ENCODE results near the gene BORCS6. TPM values are rescaled to one million over a fixed set of nuclear protein-coding genes. Genes with fewer than 3 reads are reported as not detected.

The BORCS6 gene
- total and polyA plus RNA-seq, 2 of the 4 experiments (the other 2 are of a cell fraction): 2.7 to 3.3 TPM

- peak overlapping the region; percentile 97 for H2AFZ ChIP-seq (replicated peaks; ENCODE audit: low read length, poor library complexity)
- H3K4me2 ChIP-seq (ENCODE audit: low read depth, low read length): peak overlapping the region; percentile 75
- H4K8ac ChIP-seq (ENCODE audit: low read depth in 2 of 2, low read length in 2 of 2): no peak overlapping the region; a peak in 1 of 4 replicates
- ChIA-PET CTCF (interaction anchor here (0.6 kb wide), 1 partner anchor 61 kb away, joined by 3 read pairs; no protein-coding TSS in a partner anchor), POLR2A (ENCODE audit: unreplicated experiment) (interaction anchor here (0.5 to 1.4 kb wide), 2 partner anchors 15 to 816 kb away, joined by 3 to 6 read pairs; no protein-coding TSS in a partner anchor)
- no TSS peak for BruUV-seq (replicated peaks)
- dilution Hi-C loops (cut with HindIII; ENCODE audit: low sequenced_read_pairs, unreplicated experiment): no loop called here
- H3K18ac ChIP-seq (ENCODE audit: low read depth, low read length): no peak overlapping the region
- no peak for DNase-seq
- in situ Hi-C loops (cut with MboI; ENCODE audit: low sequenced_read_pairs): no loop called here
- intact Hi-C loops (cut with micrococcal nuclease): loop anchor here (5.0 kb wide), 1 partner anchor 114 kb away; no protein-coding TSS in a partner anchor
- no peaks in the 10 kb centered on the region for H3K27me3 ChIP-seq (ENCODE audit: control insufficient read depth, insufficient read depth, low read length)
- H2BK5ac ChIP-seq (ENCODE audit: low read depth, low read length, poor library complexity, severe bottlenecking): no peak overlapping the region
- H3K23ac ChIP-seq (ENCODE audit: low read depth, low read length): peak overlapping the region; percentile 31
- TF ChIP-seq MAZ (IDR thresholded peaks at IDR 0.05; ENCODE audit: borderline replicate concordance, low read depth, low read length) (0 out of 2 replicates have a peak, but pooled peaks have one; percentile 2), ELK1 (IDR thresholded peaks at IDR 0.05; ENCODE audit: borderline replicate concordance, low read depth, low read length) (no peak)
- no peaks in the 10 kb centered on the region for H3K9me3 ChIP-seq (ENCODE audit: control insufficient read depth, insufficient read depth, low read length)
- H3K4ac ChIP-seq (ENCODE audit: low read depth, low read length): peak overlapping the region; percentile 24; the same call in 1 of the 2 replicates
- no peak overlapping the region for H4K91ac ChIP-seq (ENCODE audit: insufficient read depth, low read depth, low read length)
- ATAC-seq (ENCODE audit: low read depth): no peak
- H2BK120ac ChIP-seq (ENCODE audit: low read depth, low read length): no peak overlapping the region
- peak overlapping the region; percentile 30; the same call in 1 of the 2 replicates for H3K14ac ChIP-seq (replicated peaks; ENCODE audit: low read depth, low read length)
- H3K56ac ChIP-seq (ENCODE audit: extremely low read depth, insufficient read depth, low read length): no peak overlapping the region
- no peak overlapping the region for H2BK20ac ChIP-seq (ENCODE audit: low read depth, low read length)
- no peaks in the 10 kb centered on the region for H3K36me3 ChIP-seq (ENCODE audit: control insufficient read depth, insufficient read depth, low read length)
- no peak overlapping the region; the same call in 1 of the 2 replicates for H3K9ac ChIP-seq (ENCODE audit: low read depth, low read length)
- H3K27ac ChIP-seq (ENCODE audit: insufficient read depth, low read length): peak overlapping the region; percentile 5
- H3K4me3 ChIP-seq (ENCODE audit: insufficient read depth, low read depth, low read length): peak overlapping the region; percentile 74
- WGBS, 2 experiments (ENCODE audit: extremely low coverage in 2 of 2, insufficient read length in 1 of 2): 17% methylated on average over 3 of the region's 12 CpGs; no CpG with 5 or more reads in 1 of the 2 experiments
- peak overlapping the region; percentile 69; the same call in 1 of the 2 replicates for H2AK5ac ChIP-seq (ENCODE audit: low read depth, low read length)
- H4K20me1 ChIP-seq (ENCODE audit: insufficient read depth, low read length): peaks cover 22% of the 10 kb centered on the region
- H4K5ac ChIP-seq (ENCODE audit: low read depth, low read length): no peak overlapping the region
- peaks cover 0 to 21% of the 10 kb centered on the region in 2 experiments; a peak in 2 of 4 replicates for H3K79me1 ChIP-seq (ENCODE audit: low read depth in 1 of 2, low read length in 2 of 2)
- peaks cover 13% of the 10 kb centered on the region for H3K4me1 ChIP-seq (ENCODE audit: control insufficient read depth, insufficient read depth, low read length)
- peaks cover 21% of the 10 kb centered on the region for H3K9me1 ChIP-seq (ENCODE audit: insufficient read depth, low read length)
- no peak overlapping the region for H2BK15ac ChIP-seq (ENCODE audit: low read depth, low read length)
- H2AK9ac ChIP-seq (replicated peaks; ENCODE audit: low read depth, low read length, poor library complexity): peak overlapping the region; percentile 66
These were observed 1.6 kb downstream of the BORCS6 start for GRCh38 chr17:8188263-8188839.

Measured in IMR-90 (cell line).